SK-N-MC (cell line): ENCODE measurements around the gene USP6.

Experiments
- EZH2 ChIP-seq: fragments of 200-600 bp; sonication (generic); IDR thresholded peaks from one replicate; pipeline ENCODE4 v1.6.1; 2017; ENCODE audit warnings: antibody characterized with exemption
- FOXP2 ChIP-seq: optimal IDR thresholded peaks from 2 replicates; pipeline ENCODE3; 2011; ENCODE audit warnings: mild to moderate bottlenecking, moderate library complexity; ENCODE audit not compliant: insufficient read depth; ENCODE audit errors: extremely low read length, control extremely low read depth
- POLR2AphosphoS5 ChIP-seq: IDR thresholded peaks from 2 replicates; pipeline ENCODE4 v1.6.1; 2012; ENCODE audit warnings: mild to moderate bottlenecking, low read depth, low read length, borderline replicate concordance

DNA sequence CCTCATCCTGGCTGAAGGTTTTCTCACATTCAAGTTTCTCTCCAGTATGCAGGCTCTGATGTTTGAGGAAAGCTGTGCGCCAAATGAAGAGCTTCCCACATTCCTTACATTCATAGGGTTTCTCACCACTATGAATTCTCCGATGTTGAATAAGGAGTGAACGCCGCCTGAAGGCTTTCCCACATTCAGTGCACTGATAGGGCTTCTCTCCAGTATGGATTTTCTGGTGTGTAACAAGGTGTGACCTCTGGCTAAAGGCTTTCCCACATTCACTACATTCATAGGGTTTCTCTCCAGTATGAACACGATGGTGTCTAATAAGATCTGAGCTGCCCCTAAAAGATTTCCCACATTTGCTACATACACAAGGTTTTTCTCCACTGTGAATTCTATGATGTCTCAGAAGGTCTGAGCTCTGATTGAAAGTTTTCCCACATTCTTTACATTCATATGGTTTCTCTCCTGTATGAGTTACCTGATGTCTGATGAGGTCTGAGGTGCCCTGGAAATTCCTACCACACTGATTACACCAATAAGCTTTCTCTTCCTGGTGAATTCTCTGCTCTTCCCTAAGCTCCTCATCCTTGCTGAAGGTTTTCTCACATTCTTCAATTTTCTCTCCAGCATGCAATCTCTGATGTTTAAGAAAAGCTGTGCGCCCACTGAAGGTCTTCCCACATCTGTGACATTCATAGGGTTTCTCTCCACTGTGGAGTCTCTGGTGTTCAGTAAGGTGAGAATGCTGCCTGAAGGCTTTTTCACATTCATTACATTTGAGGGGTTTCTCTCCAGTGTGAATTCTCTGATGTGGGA, 67.0 kb downstream of the USP6 start:
- TF ChIP-seq POLR2AphosphoS5 (no peak), EZH2 (no peak), FOXP2 (no peak)
